AML-193 (cell line): Measurements from ENCODE around the gene RETREG1.
"Not testable (repeated sequence)": the region's sequence is repeated elsewhere in the genome, so short reads cannot be mapped to it uniquely, and the experiment has no call there.

ENCODE experiments used
- DNase-seq, 2 experiments: peaks; one replicate each; lab custom pipeline; 2025; lab: John Stamatoyannopoulos, UW

RETREG1 gene

DNA sequence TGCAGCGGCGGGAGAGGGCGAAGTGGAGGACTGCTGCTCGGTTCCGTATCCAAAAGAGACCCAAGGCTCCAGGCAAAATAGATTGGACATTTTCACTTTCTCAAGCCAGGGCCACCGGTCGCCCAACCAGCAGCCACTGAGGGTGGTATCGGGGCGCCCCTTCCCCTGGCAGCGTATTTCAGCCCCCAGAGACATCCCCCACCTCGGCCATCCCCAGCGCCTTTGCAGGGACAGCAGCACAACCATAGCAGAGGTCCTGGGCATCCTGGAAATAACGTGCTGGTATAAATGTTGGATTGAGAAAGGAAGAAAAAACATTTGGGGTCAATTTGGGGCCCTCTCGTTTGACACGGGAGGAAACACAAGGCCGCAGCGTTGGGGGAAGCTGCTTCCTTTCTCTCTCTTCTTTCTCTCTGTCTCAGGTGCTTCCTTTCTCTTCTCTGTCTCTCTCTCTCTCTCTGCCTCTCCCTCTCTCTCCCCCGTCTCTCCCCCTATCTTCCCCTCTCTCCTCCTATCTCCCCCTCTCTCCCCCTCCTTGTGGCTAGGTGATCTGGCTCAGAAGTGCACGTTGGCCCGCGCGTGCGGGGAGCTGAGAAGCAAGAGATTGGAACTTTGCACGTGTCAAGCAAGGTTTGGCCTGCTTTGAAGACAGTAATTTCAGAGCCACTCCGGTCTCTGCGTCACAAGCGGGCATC lies 624 bp upstream of the RETREG1 start:
- no peak for DNase-seq

GRCh38 chr5:16615741-16616535 lies 859 bp downstream of the RETREG1 start:
- no peak for DNase-seq

- DNase-seq = no peak
Measured at GRCh38 chr5:16612007-16612406, 4.8 kb downstream of the RETREG1 start.

DNA sequence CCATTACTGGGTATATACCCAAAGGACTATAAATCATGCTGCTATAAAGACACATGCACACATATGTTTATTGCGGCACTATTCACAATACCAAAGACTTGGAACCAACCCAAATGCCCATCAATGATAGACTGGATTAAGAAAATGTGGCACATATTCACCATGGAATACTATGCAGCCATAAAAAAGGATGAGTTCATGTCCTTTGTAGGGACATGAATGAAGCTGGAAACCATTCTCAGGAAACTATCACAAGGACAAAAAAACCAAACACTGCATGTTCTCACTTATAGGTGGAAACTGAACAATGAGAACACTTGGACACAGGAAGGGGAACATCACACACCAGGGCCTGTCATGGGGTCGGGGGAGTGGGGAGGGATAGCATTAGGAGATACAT lies 5.9 kb downstream of the RETREG1 start:
- not testable (repeated sequence) for DNase-seq

- no peak for DNase-seq
Measured at GRCh38 chr5:16609412-16609811, 7.4 kb downstream of the RETREG1 start.

DNA sequence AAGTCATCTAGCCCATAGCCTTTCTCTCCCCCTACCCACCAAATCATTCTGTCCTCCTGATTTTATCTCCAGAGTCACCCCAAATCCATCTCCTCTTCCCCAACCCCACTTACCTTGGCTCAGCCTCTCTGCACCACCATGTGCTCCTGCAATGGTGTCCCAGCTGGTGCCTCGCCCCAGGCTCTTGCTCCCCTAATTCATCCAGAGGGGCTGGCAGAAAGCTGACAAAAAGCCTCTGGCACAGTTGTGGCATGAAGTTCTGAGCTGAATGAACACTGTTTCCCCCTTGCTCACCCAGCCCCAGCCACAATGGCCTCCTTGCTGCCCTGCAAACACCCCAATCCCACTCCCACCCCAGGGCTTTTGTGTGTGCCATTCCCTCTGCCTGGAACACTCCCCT lies 10.2 kb downstream of the RETREG1 start:
- no peak for DNase-seq

GRCh38 chr5:16603701-16604100 lies 13.1 kb downstream of the RETREG1 start:
- DNase-seq = no peak

DNA sequence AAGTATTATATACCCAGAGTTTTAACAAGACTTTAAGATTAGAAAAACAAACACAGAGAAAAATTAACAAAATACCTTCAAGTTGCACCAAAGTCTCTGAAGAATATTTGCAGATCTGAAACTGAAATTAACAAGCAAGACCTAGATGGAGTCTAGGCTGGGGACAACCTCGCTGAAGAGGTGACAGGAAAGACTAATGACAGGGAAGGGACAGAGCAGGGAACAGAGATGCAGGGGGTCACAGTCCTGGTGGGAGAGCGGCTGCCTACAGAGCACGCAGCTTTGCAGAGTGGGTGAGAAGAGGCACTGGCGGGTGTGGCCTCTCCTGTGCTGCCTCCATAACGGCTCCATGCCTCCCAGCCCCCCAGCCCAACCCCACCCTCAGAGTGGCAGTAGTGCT lies 13.5 kb downstream of the RETREG1 start:
- DNase-seq = no peak

- DNase-seq = no peak
Measured at GRCh38 chr5:16602182-16602581, 14.6 kb downstream of the RETREG1 start.

DNA sequence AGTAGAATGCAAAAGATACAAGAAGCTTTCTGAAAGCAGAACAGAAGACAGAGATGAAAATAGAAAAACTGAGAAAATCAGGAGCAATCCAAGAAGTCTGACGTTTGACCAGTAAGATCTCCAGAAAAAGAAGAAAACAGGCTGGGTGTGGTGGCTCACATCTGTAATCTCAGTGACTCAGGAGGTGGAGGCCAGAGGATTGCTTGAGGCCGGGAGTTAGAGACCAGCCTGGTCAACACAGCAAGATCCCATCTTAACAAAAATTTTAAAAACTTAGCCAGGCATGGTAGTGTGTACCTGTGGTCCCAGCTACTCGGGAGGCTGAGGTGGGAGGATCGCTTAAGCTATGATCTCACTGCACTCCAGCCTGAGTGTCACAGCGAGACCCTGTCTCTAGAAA lies 15.9 kb downstream of the RETREG1 start:
- DNase-seq = no peak

DNA sequence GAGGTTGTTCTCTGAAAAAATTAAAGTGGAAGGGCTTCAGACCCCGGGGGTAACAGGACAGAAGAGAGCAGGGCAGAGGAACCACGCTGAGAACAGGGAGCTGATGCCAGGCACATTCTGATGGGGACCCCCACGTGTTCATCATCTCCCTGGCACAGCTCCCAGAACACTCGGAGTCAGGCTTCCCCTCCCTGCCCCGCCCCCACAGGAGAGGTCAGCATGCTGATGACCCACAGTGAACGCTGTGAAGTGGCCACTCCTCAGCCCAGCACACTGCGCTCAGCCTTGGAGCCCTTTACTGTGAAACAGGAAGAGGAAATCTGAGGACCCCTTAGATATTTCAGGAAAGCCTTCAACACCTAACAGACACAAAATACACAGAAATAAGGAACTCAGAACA lies 16.4 kb downstream of the RETREG1 start:
- no peak for DNase-seq

GRCh38 chr5:16597946-16598694 lies 18.7 kb downstream of the RETREG1 start:
- DNase-seq = no peak

DNA sequence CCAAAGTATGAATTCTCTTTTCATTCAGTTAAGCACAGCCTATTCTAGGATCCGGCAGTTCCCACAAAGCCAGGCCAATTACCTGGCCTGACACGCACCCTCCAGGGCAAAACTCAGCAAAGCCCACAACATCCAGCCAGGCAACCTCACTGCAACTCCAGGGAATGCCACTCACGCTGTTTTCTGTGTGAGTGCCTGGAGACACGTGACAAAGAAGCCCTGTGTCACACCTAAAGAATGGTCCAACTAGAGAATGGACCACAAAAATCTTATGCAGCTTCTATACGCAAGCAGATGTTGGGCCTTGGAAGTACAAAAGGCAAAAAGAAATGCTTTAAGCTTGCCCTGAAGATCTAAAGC lies 20.2 kb downstream of the RETREG1 start:
- no peak for DNase-seq

- DNase-seq = no peak
Measured at GRCh38 chr5:16595881-16596580, 20.8 kb downstream of the RETREG1 start.

DNA sequence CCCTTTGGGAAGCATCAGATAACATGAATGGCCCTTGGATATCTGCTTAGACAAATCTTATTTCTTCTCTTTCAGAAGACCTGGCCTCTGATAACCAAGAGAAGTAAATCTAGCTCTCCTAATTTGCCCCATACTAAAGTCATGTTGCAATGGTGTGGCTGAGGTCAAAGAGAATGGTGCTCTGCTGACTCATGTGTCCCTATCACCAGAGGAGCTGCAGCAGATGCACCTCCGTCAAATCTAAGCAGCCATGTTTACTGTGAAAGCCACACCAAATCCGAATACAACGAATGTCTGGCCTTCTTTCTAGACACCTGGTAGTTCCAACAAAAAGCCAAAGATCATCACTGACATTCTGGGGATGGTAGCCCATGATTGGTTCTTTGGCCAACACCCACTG lies 23.2 kb downstream of the RETREG1 start:
- no peak for DNase-seq

GRCh38 chr5:16593013-16593412 lies 23.8 kb downstream of the RETREG1 start:
- no peak for DNase-seq

DNA sequence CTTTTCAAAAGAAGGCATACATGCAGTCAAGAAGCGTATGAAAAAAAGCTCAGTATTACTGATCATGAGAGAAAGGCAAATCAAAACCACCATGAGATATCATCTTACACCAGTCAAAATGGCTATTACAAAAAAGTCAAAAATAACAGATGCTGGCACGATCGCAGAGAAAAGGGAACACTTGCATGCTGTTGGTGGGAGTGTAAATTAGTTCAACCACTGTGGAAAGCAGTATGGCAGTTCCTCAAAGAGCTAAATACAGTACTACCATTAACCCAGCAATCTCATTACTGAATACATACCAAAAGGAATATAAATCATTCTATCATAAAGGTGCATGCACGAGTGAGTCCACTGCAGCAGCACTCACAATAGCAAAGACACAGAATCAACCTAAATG lies 24.5 kb downstream of the RETREG1 start:
- DNase-seq = no peak

DNA sequence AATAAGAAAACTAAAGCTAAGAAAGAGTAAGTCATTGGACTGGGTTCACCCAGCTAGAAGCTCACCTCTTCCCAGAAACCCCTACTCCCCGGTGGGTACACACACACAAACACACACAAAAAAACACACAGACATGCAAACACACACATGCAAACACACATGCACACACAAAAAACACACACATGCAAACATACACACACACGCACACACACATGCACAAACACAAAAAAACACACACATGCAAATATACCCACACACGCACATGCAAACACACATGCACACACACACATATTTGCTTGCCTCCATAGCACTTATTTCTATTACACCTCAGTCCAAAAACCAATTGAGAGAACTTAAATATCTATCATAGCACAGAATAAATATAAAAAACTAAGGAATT lies 26.1 kb downstream of the RETREG1 start:
- DNase-seq = no peak

DNA sequence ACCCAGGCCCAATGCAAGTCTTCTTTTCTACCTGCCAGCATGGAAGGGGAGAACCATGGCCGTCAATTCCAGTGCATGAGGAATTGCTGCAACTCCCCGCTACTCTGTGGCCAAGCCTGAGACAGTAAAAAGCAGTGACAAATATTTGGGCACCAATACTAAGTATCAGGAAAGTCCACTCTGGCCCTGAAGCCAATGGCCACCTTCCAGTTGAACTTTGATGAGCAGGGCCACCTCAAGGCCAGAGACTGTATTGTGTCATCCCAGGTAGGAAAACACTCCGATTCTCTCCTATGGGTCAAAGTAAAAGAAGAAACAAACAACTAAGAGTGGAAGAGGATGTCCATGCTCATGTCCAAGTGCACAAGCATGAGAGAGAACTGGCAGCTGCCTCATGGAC lies 27.1 kb downstream of the RETREG1 start:
- no peak for DNase-seq

DNA sequence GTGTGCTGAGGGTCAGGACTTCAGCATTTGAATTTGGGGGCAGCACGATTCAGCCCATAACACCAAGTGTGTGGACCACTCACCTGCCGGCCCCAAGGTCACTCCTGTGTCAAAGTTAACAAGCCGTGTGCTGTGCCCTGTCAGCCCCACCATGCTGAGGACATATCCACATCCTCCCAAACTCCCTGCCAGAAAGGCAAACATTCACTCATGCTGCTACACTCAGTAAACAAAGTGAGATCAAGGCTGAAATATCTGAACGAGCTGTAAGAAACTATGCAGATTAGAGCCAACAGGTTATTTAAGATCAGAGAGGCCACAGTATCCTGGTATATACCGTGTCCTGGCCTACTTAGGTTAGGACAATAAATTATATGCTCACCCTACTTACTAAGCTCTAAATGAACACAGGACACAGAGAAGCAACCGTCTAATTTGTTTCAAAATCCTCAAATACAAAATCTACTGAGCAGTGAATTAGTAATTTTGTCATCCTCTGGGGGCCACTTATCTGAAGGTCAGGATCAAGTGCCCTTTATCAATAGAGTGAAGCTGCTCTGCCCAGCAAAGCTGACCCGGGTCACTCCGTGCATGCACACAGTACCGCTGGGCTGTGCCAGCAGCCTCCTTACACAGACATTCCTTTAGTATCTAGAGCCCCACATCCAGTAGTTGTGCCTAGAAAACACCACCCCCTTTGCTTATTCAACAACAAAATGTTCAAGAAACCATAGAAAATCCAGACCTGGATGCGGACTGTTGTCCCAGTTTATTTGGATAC lies 28.2 kb downstream of the RETREG1 start:
- DNase-seq = no peak

DNA sequence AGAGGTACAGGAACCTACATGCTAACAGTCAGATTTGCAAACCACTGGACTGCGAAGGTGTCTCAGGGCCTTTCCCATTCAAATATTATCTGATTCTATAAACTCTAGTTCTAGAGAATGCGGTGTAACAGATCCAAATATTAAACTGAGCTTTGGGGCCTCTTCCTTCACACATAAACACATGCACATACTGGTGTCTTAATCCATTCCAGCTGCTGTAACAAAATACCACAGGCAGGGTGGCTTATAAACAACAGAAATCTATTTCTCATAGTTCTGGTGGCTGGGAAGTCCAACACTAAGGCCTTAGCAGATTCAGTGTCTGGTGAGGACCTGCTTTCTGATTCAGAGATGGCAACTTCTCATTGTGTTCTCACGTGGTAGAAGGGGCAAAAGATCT lies 30.2 kb downstream of the RETREG1 start:
- no peak for DNase-seq
